ENCODE measurements around the gene OLFM4.

The OLFM4 gene

GRCh38 chr13:53052675-53053074 lies 24.1 kb downstream of the OLFM4 start:
- no peak for TF ChIP-seq CTCF (IDR thresholded peaks at IDR 0.05; ENCODE audit: extremely low read depth, missing control alignments)
- DNase-seq (ENCODE audit: low spot score) = no peak

- no peak for TF ChIP-seq CTCF (IDR thresholded peaks at IDR 0.05; ENCODE audit: extremely low read depth, missing control alignments)
- no peak for DNase-seq (ENCODE audit: low spot score)
Observed at GRCh38 chr13:53054569-53054968, 26.0 kb downstream of the OLFM4 start.

- TF ChIP-seq CTCF (IDR thresholded peaks at IDR 0.05; ENCODE audit: extremely low read depth, missing control alignments) = no peak
Observed at GRCh38 chr13:53058065-53058679, 29.6 kb downstream of the OLFM4 start.

GRCh38 chr13:53060840-53061490 lies 32.4 kb downstream of the OLFM4 start:
- no peak for TF ChIP-seq CTCF (IDR thresholded peaks at IDR 0.05; ENCODE audit: extremely low read depth, missing control alignments)
- DNase-seq (ENCODE audit: low spot score) = no peak

More at GRCh38 chr13:53058065-53058679, 29.6 kb downstream of the OLFM4 start:
- no peak for DNase-seq (ENCODE audit: low spot score)

- TF ChIP-seq CTCF (IDR thresholded peaks at IDR 0.05; ENCODE audit: extremely low read depth, missing control alignments) = no peak
- DNase-seq (ENCODE audit: low spot score) = no peak
Observed at GRCh38 chr13:53064731-53065130, 36.1 kb downstream of the OLFM4 start.

GRCh38 chr13:53066411-53066810 lies 37.8 kb downstream of the OLFM4 start:
- no peak for DNase-seq (ENCODE audit: low spot score)
- no peak for TF ChIP-seq CTCF (IDR thresholded peaks at IDR 0.05; ENCODE audit: extremely low read depth, missing control alignments)

GRCh38 chr13:53068585-53069520 lies 40.2 kb downstream of the OLFM4 start:
- no peak for TF ChIP-seq CTCF (IDR thresholded peaks at IDR 0.05; ENCODE audit: extremely low read depth, missing control alignments)

More at GRCh38 chr13:53068585-53069520, 40.2 kb downstream of the OLFM4 start:
- DNase-seq (ENCODE audit: low spot score) = no peak

Measured in GM20000 (cell line).